ENCODE measurements around the gene MYD88. TPM values are rescaled to one million over a fixed set of nuclear protein-coding genes. Genes with fewer than 3 reads are reported as not detected.

The MYD88 gene
- total RNA-seq, 1 experiment from 2014 or later: 32.7 TPM

DNA sequence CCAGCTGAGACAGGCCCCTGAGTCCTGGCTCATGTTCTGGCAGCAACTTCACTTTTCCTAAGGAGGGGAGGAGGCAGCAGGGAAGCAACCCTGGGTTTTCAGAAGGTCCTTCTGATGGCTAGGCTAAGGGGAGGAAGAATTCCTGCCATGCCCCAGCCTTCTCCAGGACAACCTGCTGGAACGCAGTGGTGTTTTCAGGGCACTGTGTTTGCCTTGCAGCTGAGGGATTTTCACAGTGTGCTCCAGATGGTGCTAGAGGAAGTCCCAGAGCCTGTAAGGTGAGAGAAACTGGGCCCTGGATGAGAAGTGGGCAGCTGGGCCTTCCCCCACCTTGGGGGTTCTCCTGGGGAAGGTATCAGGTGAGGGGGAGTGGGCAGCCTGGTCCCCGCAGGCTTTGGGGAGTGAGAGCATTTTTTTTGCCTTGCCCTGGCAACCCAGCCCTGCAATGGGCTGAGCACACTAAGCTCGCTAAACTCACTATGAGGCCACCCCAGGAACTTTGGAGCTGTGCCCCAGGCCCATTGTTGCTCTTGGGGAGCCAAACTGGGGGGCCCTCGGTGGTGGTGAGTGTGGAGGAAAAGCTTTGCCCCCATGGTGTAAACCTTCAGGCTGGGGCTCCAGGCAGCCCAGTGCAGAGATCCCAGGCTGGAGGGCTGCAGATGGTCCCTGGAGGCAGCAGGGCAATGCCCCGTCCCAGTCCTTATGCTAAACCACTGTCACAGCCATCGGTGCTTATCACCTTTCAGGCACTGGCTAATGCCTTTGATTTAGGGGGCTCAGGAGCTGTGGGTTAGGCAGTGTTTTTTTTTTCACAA, 42.6 kb upstream of the MYD88 start:
- TF ChIP-seq TCF7L2 (IDR thresholded peaks at IDR 0.05; ENCODE audit: low read depth, low read length) (no peak), SIN3A (IDR thresholded peaks at IDR 0.05; ENCODE audit: borderline replicate concordance, insufficient read depth, low read depth, low read length) (no peak), POLR2AphosphoS5 (IDR thresholded peaks at IDR 0.05; ENCODE audit: low read depth, low read length) (no peak)
- TF ChIP-seq, protein P1, sequence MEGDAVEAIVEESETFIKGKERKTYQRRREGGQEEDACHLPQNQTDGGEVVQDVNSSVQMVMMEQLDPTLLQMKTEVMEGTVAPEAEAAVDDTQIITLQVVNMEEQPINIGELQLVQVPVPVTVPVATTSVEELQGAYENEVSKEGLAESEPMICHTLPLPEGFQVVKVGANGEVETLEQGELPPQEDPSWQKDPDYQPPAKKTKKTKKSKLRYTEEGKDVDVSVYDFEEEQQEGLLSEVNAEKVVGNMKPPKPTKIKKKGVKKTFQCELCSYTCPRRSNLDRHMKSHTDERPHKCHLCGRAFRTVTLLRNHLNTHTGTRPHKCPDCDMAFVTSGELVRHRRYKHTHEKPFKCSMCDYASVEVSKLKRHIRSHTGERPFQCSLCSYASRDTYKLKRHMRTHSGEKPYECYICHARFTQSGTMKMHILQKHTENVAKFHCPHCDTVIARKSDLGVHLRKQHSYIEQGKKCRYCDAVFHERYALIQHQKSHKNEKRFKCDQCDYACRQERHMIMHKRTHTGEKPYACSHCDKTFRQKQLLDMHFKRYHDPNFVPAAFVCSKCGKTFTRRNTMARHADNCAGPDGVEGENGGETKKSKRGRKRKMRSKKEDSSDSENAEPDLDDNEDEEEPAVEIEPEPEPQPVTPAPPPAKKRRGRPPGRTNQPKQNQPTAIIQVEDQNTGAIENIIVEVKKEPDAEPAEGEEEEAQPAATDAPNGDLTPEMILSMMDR (IDR thresholded peaks at IDR 0.05): no peak
- TF ChIP-seq, protein P2, sequence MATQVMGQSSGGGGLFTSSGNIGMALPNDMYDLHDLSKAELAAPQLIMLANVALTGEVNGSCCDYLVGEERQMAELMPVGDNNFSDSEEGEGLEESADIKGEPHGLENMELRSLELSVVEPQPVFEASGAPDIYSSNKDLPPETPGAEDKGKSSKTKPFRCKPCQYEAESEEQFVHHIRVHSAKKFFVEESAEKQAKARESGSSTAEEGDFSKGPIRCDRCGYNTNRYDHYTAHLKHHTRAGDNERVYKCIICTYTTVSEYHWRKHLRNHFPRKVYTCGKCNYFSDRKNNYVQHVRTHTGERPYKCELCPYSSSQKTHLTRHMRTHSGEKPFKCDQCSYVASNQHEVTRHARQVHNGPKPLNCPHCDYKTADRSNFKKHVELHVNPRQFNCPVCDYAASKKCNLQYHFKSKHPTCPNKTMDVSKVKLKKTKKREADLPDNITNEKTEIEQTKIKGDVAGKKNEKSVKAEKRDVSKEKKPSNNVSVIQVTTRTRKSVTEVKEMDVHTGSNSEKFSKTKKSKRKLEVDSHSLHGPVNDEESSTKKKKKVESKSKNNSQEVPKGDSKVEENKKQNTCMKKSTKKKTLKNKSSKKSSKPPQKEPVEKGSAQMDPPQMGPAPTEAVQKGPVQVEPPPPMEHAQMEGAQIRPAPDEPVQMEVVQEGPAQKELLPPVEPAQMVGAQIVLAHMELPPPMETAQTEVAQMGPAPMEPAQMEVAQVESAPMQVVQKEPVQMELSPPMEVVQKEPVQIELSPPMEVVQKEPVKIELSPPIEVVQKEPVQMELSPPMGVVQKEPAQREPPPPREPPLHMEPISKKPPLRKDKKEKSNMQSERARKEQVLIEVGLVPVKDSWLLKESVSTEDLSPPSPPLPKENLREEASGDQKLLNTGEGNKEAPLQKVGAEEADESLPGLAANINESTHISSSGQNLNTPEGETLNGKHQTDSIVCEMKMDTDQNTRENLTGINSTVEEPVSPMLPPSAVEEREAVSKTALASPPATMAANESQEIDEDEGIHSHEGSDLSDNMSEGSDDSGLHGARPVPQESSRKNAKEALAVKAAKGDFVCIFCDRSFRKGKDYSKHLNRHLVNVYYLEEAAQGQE (IDR thresholded peaks at IDR 0.05; ENCODE audit: insufficient read depth in 1 of 2, low read depth in 2 of 2, low read length in 1 of 2): no peak
- DNase-seq (ENCODE audit: low read depth, low spot score) (no peak), ATAC-seq (0 out of 2 replicates have a peak, but pooled peaks have one; percentile 31)
- H3K27ac ChIP-seq (ENCODE audit: low read length): no peak overlapping the region
- no peak overlapping the region for H3K4me3 ChIP-seq (ENCODE audit: low read depth in 2 of 2, low read length in 2 of 2)
- ChIA-PET POLR2A (no interaction called here), CTCF (no interaction called here)
- no TSS peak for BruUV-seq (replicated peaks)
- H3K36me3 ChIP-seq (ENCODE audit: control insufficient read depth, insufficient read depth, low read length): no peaks in the 10 kb centered on the region
- H3K4me1 ChIP-seq (ENCODE audit: control insufficient read depth, insufficient read depth, low read length): no peaks in the 10 kb centered on the region
- no peaks in the 10 kb centered on the region for H3K9me3 ChIP-seq (ENCODE audit: control insufficient read depth, insufficient read depth, low read depth, low read length)
- H3K27me3 ChIP-seq (ENCODE audit: control insufficient read depth, insufficient read depth, low read length): no peaks in the 10 kb centered on the region; the same call in none of the 2 replicates
- in situ Hi-C loops (cut with HindIII; ENCODE audit: low pct_unique_long_range_greater_than_20kb, low sequenced_read_pairs): no loop called here
- intact Hi-C loops (cut with micrococcal nuclease; ENCODE audit: unreplicated experiment): no loop called here

DNA sequence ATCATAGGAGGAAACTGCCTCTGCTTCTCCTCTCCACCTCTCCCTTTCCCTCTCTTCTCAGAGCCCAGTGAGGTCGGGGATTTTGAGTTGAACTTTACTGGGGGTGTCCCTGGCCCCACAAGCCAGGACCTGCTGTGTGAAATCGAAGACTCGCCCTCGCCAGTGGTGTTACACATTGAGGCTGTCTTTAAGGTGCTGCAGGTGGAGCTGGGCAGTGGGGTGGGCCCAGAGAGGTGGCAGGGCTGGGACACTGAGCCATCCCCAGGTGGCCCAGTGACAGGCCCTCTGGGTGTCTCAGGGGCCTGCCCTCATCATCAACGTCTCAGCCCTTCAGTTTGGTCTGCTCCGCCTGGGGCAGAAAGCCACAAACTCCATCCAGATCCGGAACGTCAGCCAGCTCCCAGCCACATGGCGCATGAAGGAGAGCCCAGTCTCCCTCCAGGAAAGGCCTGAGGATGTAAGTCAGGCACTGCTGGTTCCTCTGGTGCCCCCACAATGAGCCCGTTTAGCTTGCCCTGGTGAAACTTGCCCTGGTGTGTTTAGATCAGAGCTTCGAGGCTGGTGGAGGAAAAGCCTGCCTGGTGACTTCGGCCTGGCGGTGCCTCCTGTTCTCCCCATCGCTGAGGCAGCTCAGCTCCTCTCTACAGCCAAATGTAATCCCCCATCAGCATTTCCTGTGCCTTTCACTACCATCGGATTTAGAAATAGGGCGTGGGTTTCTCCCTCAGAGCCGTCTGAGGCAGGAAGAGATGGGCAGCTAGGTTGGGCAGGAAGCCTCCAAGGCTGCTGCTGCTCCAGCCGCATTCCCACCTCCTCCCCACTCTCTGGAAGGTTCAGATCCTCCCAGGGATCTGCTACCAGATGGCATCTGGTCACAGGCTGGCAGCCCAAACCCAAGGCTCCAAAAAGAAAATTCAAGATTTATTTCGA, 40.8 kb upstream of the MYD88 start:
- ATAC-seq: no peak
- Histone ChIP-seq H3K27ac (ENCODE audit: low read length) (no peak overlapping the region), H3K4me3 (ENCODE audit: low read depth in 2 of 2, low read length in 2 of 2) (no peak overlapping the region), H3K9me3 (ENCODE audit: control insufficient read depth, insufficient read depth, low read depth, low read length) (no peaks in the 10 kb centered on the region), H3K27me3 (ENCODE audit: control insufficient read depth, insufficient read depth, low read length) (no peaks in the 10 kb centered on the region; the same call in 1 of the 2 replicates), H3K36me3 (ENCODE audit: control insufficient read depth, insufficient read depth, low read length) (no peaks in the 10 kb centered on the region), H3K4me1 (ENCODE audit: control insufficient read depth, insufficient read depth, low read length) (no peaks in the 10 kb centered on the region)
- TF ChIP-seq, protein P1 (IDR thresholded peaks at IDR 0.05): no peak
- no peak for TF ChIP-seq POLR2AphosphoS5 (IDR thresholded peaks at IDR 0.05; ENCODE audit: low read depth, low read length)
- TF ChIP-seq, protein P2 (IDR thresholded peaks at IDR 0.05; ENCODE audit: insufficient read depth in 1 of 2, low read depth in 2 of 2, low read length in 1 of 2): no peak
- ChIA-PET POLR2A (no interaction called here), CTCF (no interaction called here)
- BruUV-seq (replicated peaks): no TSS peak
- intact Hi-C loops (cut with micrococcal nuclease; ENCODE audit: unreplicated experiment) (no loop called here), in situ Hi-C loops (cut with HindIII; ENCODE audit: low pct_unique_long_range_greater_than_20kb, low sequenced_read_pairs) (no loop called here)
- no peak for DNase-seq (ENCODE audit: low read depth, low spot score)
